Keratinocyte (primary cell): ENCODE results near the gene TNS3. TPM values are rescaled to one million over a fixed set of nuclear protein-coding genes. Genes with fewer than 3 reads are reported as not detected.

Source experiments
- DNase-seq: peaks from one replicate; pipeline ENCODE4 v3.0.0-alpha.2; 2011; ENCODE audit warnings: low read depth, missing footprints, low spot score
- FAIRE-seq: peaks from 2 replicates; lab custom pipeline; 2011; peaks lifted over from hg19 to GRCh38; lab: Jason Lieb, UNC
- H2AFZ ChIP-seq: 2 replicates; pipeline ENCODE4 v1.6.0; 2012; ENCODE audit warnings: low read length, control low read depth, inconsistent platforms; ENCODE audit not compliant: control insufficient read depth
- H3K27ac ChIP-seq: 2 replicates; pipeline ENCODE4 v1.5.1; 2011; ENCODE audit warnings: low read length; ENCODE audit not compliant: control insufficient read depth, insufficient read depth
- H3K27me3 ChIP-seq: 3 replicates; pipeline ENCODE4 v1.6.0; 2011; ENCODE audit warnings: low read length; ENCODE audit not compliant: control insufficient read depth, insufficient read depth; ENCODE audit errors: extremely low read depth
- H3K36me3 ChIP-seq, 2 experiments: 2 replicates in 1 of 2; 3 replicates in 1 of 2; pipeline ENCODE4 v1.5.1; 2011; ENCODE audit warnings: low read length in 2 of 2, mild to moderate bottlenecking in 1 of 2; ENCODE audit not compliant: control insufficient read depth in 2 of 2, insufficient read depth in 2 of 2; ENCODE audit errors: extremely low read depth in 1 of 2
- H3K4me1 ChIP-seq: 3 replicates; pipeline ENCODE4 v1.5.1; 2011; ENCODE audit warnings: low read length; ENCODE audit not compliant: control insufficient read depth, insufficient read depth; ENCODE audit errors: extremely low read depth
- H3K4me2 ChIP-seq: 3 replicates; pipeline ENCODE4 v1.6.0; 2011; ENCODE audit warnings: low read depth, low read length; ENCODE audit not compliant: control insufficient read depth, insufficient read depth; ENCODE audit errors: extremely low read depth
- H3K4me3 ChIP-seq, 3 experiments: fragments of 200-600 bp in 1 of 3; sonication (generic) in 1 of 3; 2 replicates in 2 of 3; 3 replicates in 1 of 3; pipeline ENCODE4 v1.5.1; 2011 to 2016; ENCODE audit warnings: low read length in 3 of 3, mild to moderate bottlenecking in 3 of 3, control low read depth in 2 of 3, inconsistent platforms in 1 of 3, low read depth in 1 of 3, mixed read lengths in 1 of 3, mixed run types in 1 of 3, moderate library complexity in 1 of 3; ENCODE audit not compliant: control insufficient read depth in 2 of 3, insufficient read depth in 2 of 3; ENCODE audit errors: extremely low read depth in 1 of 3
- H3K79me2 ChIP-seq: 2 replicates; pipeline ENCODE4 v1.6.0; 2012; ENCODE audit warnings: low read length; ENCODE audit not compliant: control insufficient read depth, insufficient read depth
- H3K9ac ChIP-seq: 3 replicates; pipeline ENCODE4 v1.6.0; 2011; ENCODE audit warnings: low read length; ENCODE audit not compliant: control insufficient read depth, insufficient read depth; ENCODE audit errors: extremely low read depth
- H3K9me1 ChIP-seq: 3 replicates; pipeline ENCODE4 v1.6.0; 2011; ENCODE audit warnings: low read length; ENCODE audit not compliant: control insufficient read depth, insufficient read depth; ENCODE audit errors: extremely low read depth
- H3K9me3 ChIP-seq: 2 replicates; pipeline ENCODE4 v1.5.1; 2012; ENCODE audit warnings: low read depth, low read length; ENCODE audit not compliant: control insufficient read depth
- H4K20me1 ChIP-seq: 3 replicates; pipeline ENCODE4 v1.6.0; 2011; ENCODE audit warnings: low read length; ENCODE audit not compliant: control insufficient read depth, insufficient read depth; ENCODE audit errors: extremely low read depth
- CTCF ChIP-seq, 3 experiments: IDR thresholded peaks in 1 of 3; conservative IDR thresholded peaks in 1 of 3; optimal IDR thresholded peaks in 1 of 3; 2 replicates in 2 of 3; 3 replicates in 1 of 3; pipeline versions ENCODE3 to v1.5.1; 2011; ENCODE audit warnings: low read length in 3 of 3, mild to moderate bottlenecking in 3 of 3, moderate library complexity in 2 of 3, control low read depth in 1 of 3, inconsistent platforms in 1 of 3; ENCODE audit not compliant: insufficient read depth in 2 of 3; ENCODE audit errors: extremely low read depth in 1 of 3
- EZH2 ChIP-seq: IDR thresholded peaks from one replicate; pipeline ENCODE4 v1.6.1; 2012; ENCODE audit warnings: inconsistent platforms, mild to moderate bottlenecking, low read length, moderate library complexity
- dilution Hi-C: fragments of 300-500 bp; cut with MboI; formaldehyde crosslinking; loops from one replicate; pipeline ENCODE4 v1.7.0; 2020; ENCODE audit warnings: low sequenced_read_pairs; ENCODE audit not compliant: extremely low pct_ligation_motif_present
- polyA plus RNA-seq, 5 experiments: library from polyadenylated mRNA; depleted of rRNA in 3 of 5; stranded (reverse) in 3 of 5; stranded (forward) in 1 of 5; unstranded in 1 of 5; fragments of >200 nt; gene quantifications; 1 replicate in 1 of 5; 2 replicates in 3 of 5; 3 replicates in 1 of 5; pipeline versions ENCODE4 v1.2.1 to v1.2.3, GENCODE V29; 2011 to 2012; ENCODE audit warnings: missing spikeins in 2 of 5, low read depth in 1 of 5, low replicate concordance in 1 of 5

The TNS3 gene
- polyA plus RNA-seq, 1 donor (not counting 4 experiments of a cell fraction or from before 2014, with no cell fraction given), result 3.9 TPM

- Histone ChIP-seq H2AFZ (no peak overlapping the region), H3K79me2 (no peaks in the 10 kb centered on the region), H4K20me1 (no peaks in the 10 kb centered on the region), H3K4me1 (peaks cover 19% of the 10 kb centered on the region), H3K36me3 (no peaks in the 10 kb centered on the region), H3K9me3 (no peaks in the 10 kb centered on the region), H3K4me3 (no peak overlapping the region), H3K27me3 (no peaks in the 10 kb centered on the region), H3K4me2 (no peak overlapping the region), H3K9ac (no peak overlapping the region), H3K27ac (no peak overlapping the region), H3K9me1 (peaks cover 4% of the 10 kb centered on the region)
- no peak for TF ChIP-seq CTCF (optimal IDR thresholded peaks at IDR 0.05 in 1 of 3, IDR thresholded peaks at IDR 0.05 in 1 of 3, conservative IDR thresholded peaks at IDR 0.05 in 1 of 3; ENCODE audit: extremely low read depth in 1 of 3, insufficient read depth in 2 of 3, low read length in 3 of 3)
- DNase-seq (no peak), FAIRE-seq (no peak)
- dilution Hi-C loops, result no loop called here
Measured at GRCh38 chr7:47561715-47562446, 20.0 kb downstream of the TNS3 start.

DNA sequence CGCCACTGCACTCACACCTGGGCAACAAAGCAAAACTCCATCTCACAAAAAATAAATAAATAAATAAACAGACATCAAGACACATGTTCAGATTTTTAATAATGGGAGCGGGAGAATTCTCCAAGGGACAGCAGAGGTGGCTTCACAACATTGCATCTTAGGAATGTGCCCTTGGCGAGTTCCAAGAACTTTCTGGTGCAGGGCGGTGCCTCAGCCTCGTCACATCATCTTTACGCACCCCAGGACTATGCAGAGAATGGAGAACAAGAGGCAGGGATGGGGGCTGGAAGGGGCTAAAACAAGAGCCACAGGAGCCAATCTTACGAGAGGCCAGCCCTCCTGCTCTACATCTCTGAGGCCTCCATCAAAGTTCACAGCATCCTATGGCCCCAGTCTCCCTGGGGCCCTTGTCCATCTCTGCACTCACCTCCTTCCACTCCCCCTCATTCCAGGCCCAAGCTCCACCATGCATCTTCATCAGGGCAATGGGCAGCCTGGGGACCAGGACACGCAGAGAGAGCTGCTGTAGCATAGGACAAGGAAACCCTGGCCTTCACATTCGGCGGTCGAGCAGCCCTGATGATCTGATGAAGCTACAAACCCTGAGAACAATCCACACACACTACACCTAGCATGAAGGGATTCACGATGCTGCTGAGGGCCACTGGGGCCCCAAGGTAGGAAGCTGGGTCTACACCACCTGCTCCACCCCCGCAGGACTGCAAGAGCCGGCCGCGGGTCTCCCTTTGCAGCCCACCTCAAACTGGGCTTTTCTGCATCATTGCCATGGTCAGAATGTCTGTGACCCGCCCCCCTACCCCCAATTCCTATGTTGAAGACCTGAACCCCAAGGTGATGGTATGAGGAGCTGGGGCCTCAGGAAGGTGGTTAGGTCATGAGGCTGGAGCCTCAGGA, 22.3 kb downstream of the TNS3 start:
- DNase-seq (no peak), FAIRE-seq (no peak)
- H3K4me3 ChIP-seq, result no peak overlapping the region
- H3K27me3 ChIP-seq, result no peaks in the 10 kb centered on the region
- H3K9ac ChIP-seq, result no peak overlapping the region
- H3K4me1 ChIP-seq, result peaks cover 26% of the 10 kb centered on the region
- no peaks in the 10 kb centered on the region for H3K36me3 ChIP-seq
- no peak overlapping the region for H3K27ac ChIP-seq
- H3K79me2 ChIP-seq, result no peaks in the 10 kb centered on the region
- no peak overlapping the region for H3K4me2 ChIP-seq
- peaks cover 4% of the 10 kb centered on the region for H3K9me1 ChIP-seq
- TF ChIP-seq EZH2, result no peak
- no peak for TF ChIP-seq CTCF (optimal IDR thresholded peaks at IDR 0.05 in 1 of 3, IDR thresholded peaks at IDR 0.05 in 1 of 3, conservative IDR thresholded peaks at IDR 0.05 in 1 of 3; ENCODE audit: extremely low read depth in 1 of 3, insufficient read depth in 2 of 3, low read length in 3 of 3)
- no peak overlapping the region for H2AFZ ChIP-seq
- no peaks in the 10 kb centered on the region for H3K9me3 ChIP-seq
- dilution Hi-C loops, result no loop called here
- no peaks in the 10 kb centered on the region for H4K20me1 ChIP-seq
